Measurements from ENCODE around the gene KLK11. TPM values are rescaled to one million over a fixed set of nuclear protein-coding genes. Genes with fewer than 3 reads are reported as not detected.
A peak's percentile ranks its signal among the peaks of the same experiment; 100 is the strongest.

Gene KLK11
- polyA plus RNA-seq, 3 donors: not detected

- Histone ChIP-seq H3K4me3 (replicated peaks in 1 of 3; ENCODE audit: low read depth in 2 of 3, low read length in 3 of 3) (no peak overlapping the region), H2AFZ (ENCODE audit: insufficient read depth, low read depth, low read length, poor library complexity, severe bottlenecking) (no peak overlapping the region), H3K79me2 (ENCODE audit: insufficient read depth, low read length) (no peaks in the 10 kb centered on the region), H3K27ac (ENCODE audit: low read depth in 1 of 2, low read length in 2 of 2) (no peak overlapping the region), H3K9ac (ENCODE audit: insufficient read depth, low read length, poor library complexity, severe bottlenecking) (no peak overlapping the region), H3K4me2 (replicated peaks; ENCODE audit: extremely low read depth, low read length, poor library complexity, severe bottlenecking) (no peak overlapping the region), H3K9me3 (replicated peaks in 1 of 2; ENCODE audit: control insufficient read depth in 1 of 2, insufficient read depth in 1 of 2, low read length in 2 of 2) (no peaks in the 10 kb centered on the region), H4K20me1 (ENCODE audit: insufficient read depth, low read length) (no peaks in the 10 kb centered on the region), H3K36me3 (replicated peaks in 1 of 2; ENCODE audit: control insufficient read depth in 1 of 2, insufficient read depth in 2 of 2, low read length in 2 of 2) (no peaks in the 10 kb centered on the region), H3K4me1 (ENCODE audit: control insufficient read depth in 1 of 2, insufficient read depth in 2 of 2, low read length in 2 of 2) (no peaks in the 10 kb centered on the region), H3K27me3 (ENCODE audit: control insufficient read depth in 2 of 2, insufficient read depth in 2 of 2, low read length in 2 of 2) (peaks cover 0 to 7% of the 10 kb centered on the region in 2 donors)
- H3K36me3 Mint-ChIP-seq: no peaks in the 10 kb centered on the region
- peaks cover 24 to 43% (median 25%) of the 10 kb centered on the region in 3 donors for H3K27me3 Mint-ChIP-seq (ENCODE audit: low read depth in 3 of 3)
- no peak overlapping the region for H3K27ac Mint-ChIP-seq
- no peaks in the 10 kb centered on the region for H3K4me1 Mint-ChIP-seq
- H3K9me3 Mint-ChIP-seq: peaks cover 0 to 5% (median 1%) of the 10 kb centered on the region in 7 donors
- TF ChIP-seq CTCF (IDR thresholded peaks at IDR 0.05): no peak
- no peak overlapping the region for H3K4me3 Mint-ChIP-seq
- no peak for DNase-seq
- intact Hi-C loops (cut with micrococcal nuclease): no loop called here
- WGBS (ENCODE audit: insufficient coverage): 53% methylated on average over 8 of the region's 8 CpGs
Observed at GRCh38 chr19:50979758-50980157, 46.7 kb downstream of the KLK11 start.

- H2AFZ ChIP-seq (ENCODE audit: insufficient read depth, low read depth, low read length, poor library complexity, severe bottlenecking): no peak overlapping the region
- H3K9ac ChIP-seq (ENCODE audit: insufficient read depth, low read length, poor library complexity, severe bottlenecking): no peak overlapping the region
- no peak for TF ChIP-seq CTCF (IDR thresholded peaks at IDR 0.05)
- 69% methylated on average over 3 of the region's 5 CpGs for WGBS (ENCODE audit: insufficient coverage)
- peaks cover 0 to 5% of the 10 kb centered on the region in 2 donors for H3K27me3 ChIP-seq (ENCODE audit: control insufficient read depth in 2 of 2, insufficient read depth in 2 of 2, low read length in 2 of 2)
- H3K9me3 ChIP-seq (replicated peaks in 1 of 2; ENCODE audit: control insufficient read depth in 1 of 2, insufficient read depth in 1 of 2, low read length in 2 of 2): no peaks in the 10 kb centered on the region
- DNase-seq: no peak
- Mint-ChIP-seq H3K27ac (peak overlapping the region in 1 of 7 donors; percentile 11), H3K27me3 (ENCODE audit: low read depth in 3 of 3) (peaks cover 16 to 35% (median 19%) of the 10 kb centered on the region in 3 donors), H3K9me3 (peaks cover 0 to 5% (median 0%) of the 10 kb centered on the region in 7 donors), H3K4me1 (no peaks in the 10 kb centered on the region), H3K4me3 (no peak overlapping the region), H3K36me3 (no peaks in the 10 kb centered on the region)
- H3K27ac ChIP-seq (ENCODE audit: low read depth in 1 of 2, low read length in 2 of 2): no peak overlapping the region
- intact Hi-C loops (cut with micrococcal nuclease): no loop called here
- H3K79me2 ChIP-seq (ENCODE audit: insufficient read depth, low read length): no peaks in the 10 kb centered on the region
- no peaks in the 10 kb centered on the region for H4K20me1 ChIP-seq (ENCODE audit: insufficient read depth, low read length)
- no peaks in the 10 kb centered on the region for H3K4me1 ChIP-seq (ENCODE audit: control insufficient read depth in 1 of 2, insufficient read depth in 2 of 2, low read length in 2 of 2)
- H3K36me3 ChIP-seq (replicated peaks in 1 of 2; ENCODE audit: control insufficient read depth in 1 of 2, insufficient read depth in 2 of 2, low read length in 2 of 2): no peaks in the 10 kb centered on the region
- no peak overlapping the region for H3K4me3 ChIP-seq (replicated peaks in 1 of 3; ENCODE audit: low read depth in 2 of 3, low read length in 3 of 3)
- H3K4me2 ChIP-seq (replicated peaks; ENCODE audit: extremely low read depth, low read length, poor library complexity, severe bottlenecking): no peak overlapping the region
Observed at GRCh38 chr19:50978772-50979390, 47.5 kb downstream of the KLK11 start.
